Endothelial cell of umbilical vein (primary cell): ENCODE results near the gene IGSF6. TPM values are rescaled to one million over a fixed set of nuclear protein-coding genes. Genes with fewer than 3 reads are reported as not detected.

ENCODE experiments used
- BruUV-seq: library from RNA; stranded (reverse); fragments of 400-500 nt; replicated peaks from 2 replicates; lab custom pipeline; 2021; lab: Mats Ljungman, UMichigan
- CTCF ChIA-PET: fragments of 300-600, 350-600 bp; sonication (Branson Sonifier 250); formaldehyde crosslinking; loops from one replicate; lab custom pipeline; 2021; ENCODE audit warnings: antibody characterized with exemption, inconsistent platforms; lab: Charles Lee
- POLR2A ChIA-PET: fragments of 300-600, 350-600 bp; sonication (Branson Sonifier 250); formaldehyde crosslinking; loops from one replicate; lab custom pipeline; 2021; ENCODE audit warnings: antibody characterized with exemption, inconsistent platforms; lab: Charles Lee
- DNase-seq: peaks from one replicate; pipeline ENCODE4 v3.0.0-alpha.2; 2011; ENCODE audit warnings: low read depth, low spot score
- FAIRE-seq: peaks from 2 replicates; lab custom pipeline; 2011; peaks lifted over from hg19 to GRCh38; lab: Jason Lieb, UNC
- H2AFZ ChIP-seq: 2 replicates; pipeline ENCODE4 v1.6.0; 2012; ENCODE audit warnings: low read depth, low read length, control low read depth, inconsistent platforms
- H3K27ac ChIP-seq: 2 replicates; pipeline ENCODE4 v1.5.1; 2011; ENCODE audit warnings: low read depth, mild to moderate bottlenecking, control low read depth, low read length, moderate library complexity; ENCODE audit not compliant: insufficient read depth
- H3K27me3 ChIP-seq, 2 experiments: 2 replicates each; pipeline versions ENCODE4 v1.6.0 to v1.6.1; 2011; ENCODE audit warnings: low read length in 2 of 2, mixed read lengths in 1 of 2; ENCODE audit not compliant: control insufficient read depth in 2 of 2, insufficient read depth in 2 of 2
- H3K36me3 ChIP-seq, 2 experiments: 2 replicates in 1 of 2; 3 replicates in 1 of 2; pipeline ENCODE4 v1.5.1; 2011; ENCODE audit warnings: low read length in 2 of 2, mild to moderate bottlenecking in 1 of 2, moderate library complexity in 1 of 2; ENCODE audit not compliant: control insufficient read depth in 2 of 2, insufficient read depth in 2 of 2; ENCODE audit errors: extremely low read depth in 1 of 2
- H3K4me1 ChIP-seq: 3 replicates; pipeline ENCODE4 v1.5.1; 2011; ENCODE audit warnings: mild to moderate bottlenecking, low read length; ENCODE audit not compliant: control insufficient read depth, insufficient read depth; ENCODE audit errors: extremely low read depth
- H3K4me2 ChIP-seq: 2 replicates; pipeline ENCODE4 v1.6.1; 2011; ENCODE audit warnings: low read length, control low read depth, mixed read lengths; ENCODE audit not compliant: insufficient read depth
- H3K4me3 ChIP-seq, 3 experiments: fragments of 200-600 bp in 1 of 3; sonication (generic), shearing (Covaris generic) in 1 of 3; replicated peaks in 1 of 3; 2 replicates each; pipeline ENCODE4 v1.5.1; 2011 to 2016; ENCODE audit warnings: control low read depth in 3 of 3, low read length in 3 of 3, mild to moderate bottlenecking in 2 of 3, inconsistent platforms in 1 of 3, low read depth in 1 of 3, moderate library complexity in 1 of 3; ENCODE audit not compliant: insufficient read depth in 1 of 3
- H3K79me2 ChIP-seq: 2 replicates; pipeline ENCODE4 v1.6.0; 2012; ENCODE audit warnings: low read length, inconsistent platforms; ENCODE audit not compliant: control insufficient read depth, insufficient read depth
- H3K9ac ChIP-seq: replicated peaks from 2 replicates; pipeline ENCODE3; 2011; ENCODE audit warnings: low read length, control low read depth; ENCODE audit not compliant: insufficient read depth; ENCODE audit errors: extremely low read depth
- H3K9me1 ChIP-seq: replicated peaks from 3 replicates; pipeline ENCODE4 v1.6.0; 2011; ENCODE audit warnings: mild to moderate bottlenecking, low read length; ENCODE audit not compliant: control insufficient read depth, insufficient read depth; ENCODE audit errors: extremely low read depth
- H3K9me3 ChIP-seq: replicated peaks from 2 replicates; pipeline ENCODE4 v1.5.1; 2012; ENCODE audit warnings: low read length, inconsistent platforms; ENCODE audit not compliant: control insufficient read depth, insufficient read depth
- H4K20me1 ChIP-seq: replicated peaks from 2 replicates; pipeline ENCODE3; 2011; ENCODE audit warnings: mild to moderate bottlenecking, low read length; ENCODE audit not compliant: control insufficient read depth, insufficient read depth; ENCODE audit errors: extremely low read depth
- EZH2 ChIP-seq: IDR thresholded peaks from 2 replicates; pipeline ENCODE4 v1.6.1; 2012; ENCODE audit warnings: borderline replicate concordance, low read depth, mild to moderate bottlenecking, moderate library complexity, low read length, inconsistent platforms; ENCODE audit not compliant: severe bottlenecking
- GATA2 ChIP-seq: IDR thresholded peaks from 2 replicates; pipeline ENCODE4 v1.7.0; 2011; ENCODE audit warnings: low read depth, mild to moderate bottlenecking, moderate library complexity, mixed read lengths, low read length; ENCODE audit not compliant: insufficient read length, insufficient read depth
- JUN ChIP-seq: IDR thresholded peaks from 2 replicates; pipeline ENCODE4 v1.6.1; 2011; ENCODE audit warnings: borderline replicate concordance, low read depth; ENCODE audit not compliant: insufficient read length, insufficient read depth
- MYC ChIP-seq: IDR thresholded peaks from one replicate; pipeline ENCODE4 v1.6.1; 2011; ENCODE audit warnings: mild to moderate bottlenecking, low read depth, low read length
- POLR2AphosphoS5 ChIP-seq: IDR thresholded peaks from 2 replicates; pipeline ENCODE4 v1.6.1; 2012; ENCODE audit warnings: low read depth, mild to moderate bottlenecking, control low read depth, low read length, moderate library complexity; ENCODE audit not compliant: insufficient read depth
- dilution Hi-C: fragments of 300-500 bp; cut with MboI; formaldehyde crosslinking; loops from one replicate; pipeline ENCODE4 v1.15.0; 2019; ENCODE audit warnings: low sequenced_read_pairs; ENCODE audit not compliant: extremely low pct_ligation_motif_present
- intact Hi-C: fragments of 100-400 bp; cut with micrococcal nuclease; formaldehyde crosslinking; loops from one replicate; pipeline ENCODE4 v1.10.0; 2022
- polyA plus RNA-seq, 4 experiments: library from polyadenylated mRNA; depleted of rRNA in 3 of 4; stranded (reverse) in 3 of 4; unstranded in 1 of 4; fragments of >200 nt; gene quantifications; 2 replicates each; pipeline versions ENCODE4 v1.2.1 to v1.2.3, GENCODE V29; 2011 to 2012; ENCODE audit warnings: missing spikeins in 1 of 4
- total RNA-seq: library from RNA; stranded (reverse); gene quantifications from 2 replicates; pipeline ENCODE4 v1.2.3, GENCODE V29; 2021
- TF ChIP-seq, protein P1 (sequence below): IDR thresholded peaks from 2 replicates; pipeline ENCODE4 v1.6.1; 2011; ENCODE audit not compliant: insufficient read depth, insufficient read length

Gene IGSF6
- total and polyA plus RNA-seq, 2 donors (not counting 3 experiments of a cell fraction or from before 2014, with no cell fraction given): not detected

GRCh38 chr16:21614896-21615295 lies 37.5 kb downstream of the IGSF6 start:
- Histone ChIP-seq H3K79me2 (peaks cover 66% of the 10 kb centered on the region), H3K27me3 (no peaks in the 10 kb centered on the region), H3K4me1 (no peaks in the 10 kb centered on the region), H3K9me3 (no peaks in the 10 kb centered on the region), H3K4me3 (no peak overlapping the region), H3K4me2 (no peak overlapping the region), H4K20me1 (peaks cover 7% of the 10 kb centered on the region), H3K9ac (no peak overlapping the region), H3K27ac (no peak overlapping the region), H3K9me1 (no peaks in the 10 kb centered on the region), H3K36me3 (peaks cover 0 to 3% of the 10 kb centered on the region in 2 experiments), H2AFZ (no peak overlapping the region)
- FAIRE-seq (no peak), DNase-seq (no peak)
- no TSS peak for BruUV-seq
- TF ChIP-seq GATA2: no peak
- TF ChIP-seq POLR2AphosphoS5: no peak
- TF ChIP-seq, protein P1, sequence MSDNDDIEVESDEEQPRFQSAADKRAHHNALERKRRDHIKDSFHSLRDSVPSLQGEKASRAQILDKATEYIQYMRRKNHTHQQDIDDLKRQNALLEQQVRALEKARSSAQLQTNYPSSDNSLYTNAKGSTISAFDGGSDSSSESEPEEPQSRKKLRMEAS: no peak
- no peak for TF ChIP-seq JUN
- dilution Hi-C loops: no loop called here
- ChIA-PET CTCF (no interaction called here), POLR2A (no interaction called here)
- intact Hi-C loops: no loop called here

- dilution Hi-C loops (no loop called here), intact Hi-C loops (no loop called here)
- peaks cover 78% of the 10 kb centered on the region for H3K79me2 ChIP-seq
- H3K36me3 ChIP-seq: peaks cover 0 to 3% of the 10 kb centered on the region in 2 experiments
- H3K27ac ChIP-seq: no peak overlapping the region
- H3K9me3 ChIP-seq: no peaks in the 10 kb centered on the region
- no peak overlapping the region for H3K4me3 ChIP-seq
- no peak for TF ChIP-seq GATA2
- no peak for TF ChIP-seq MYC
- no peak for TF ChIP-seq EZH2
- TF ChIP-seq, protein P1: no peak
- H3K9ac ChIP-seq: no peak overlapping the region
- no peaks in the 10 kb centered on the region for H3K4me1 ChIP-seq
- FAIRE-seq: no peak
- H3K9me1 ChIP-seq: no peaks in the 10 kb centered on the region
- BruUV-seq: no TSS peak
- peak overlapping the region; percentile 7 for H3K4me2 ChIP-seq
- H3K27me3 ChIP-seq: no peaks in the 10 kb centered on the region
- H2AFZ ChIP-seq: no peak overlapping the region
- H4K20me1 ChIP-seq: peaks cover 10% of the 10 kb centered on the region
- CTCF ChIA-PET: interaction anchor here (0.9 to 1.5 kb wide), 3 partner anchors 8 to 29 kb away, joined by 3 to 4 read pairs (median 3); no protein-coding TSS in a partner anchor
- POLR2A ChIA-PET: interaction anchor here (0.6 kb wide), 1 partner anchor 9 kb away, joined by 3 read pairs; no protein-coding TSS in a partner anchor
- DNase-seq: no peak
These were observed 38.6 kb downstream of the IGSF6 start for GRCh38 chr16:21613781-21614180.
